GM21619 (cell line): ENCODE measurements around the gene DOK1.
A peak's percentile ranks its signal among the peaks of the same experiment; 100 is the strongest.

ENCODE experiments used
- ATAC-seq: cut with Tn5 transposase; IDR thresholded peaks from one replicate; pipeline ENCODE4 v1.9.1; 2021; ENCODE audit not compliant: unreplicated experiment

The DOK1 gene

GRCh38 chr2:74525717-74526648, 28.5 kb upstream of the DOK1 start, which contains the start of gene DQX1:
Gene DQX1, minus strand, starts transcription at chr2:74526231. Its CDS starts 502 bp downstream, at chr2:74525729.
- ATAC-seq = no peak

- ATAC-seq = no peak
Measured at GRCh38 chr2:74526649-74527230, 27.8 kb upstream of the DOK1 start.

GRCh38 chr2:74527741-74528140, 26.8 kb upstream of the DOK1 start:
- no peak for ATAC-seq

DNA sequence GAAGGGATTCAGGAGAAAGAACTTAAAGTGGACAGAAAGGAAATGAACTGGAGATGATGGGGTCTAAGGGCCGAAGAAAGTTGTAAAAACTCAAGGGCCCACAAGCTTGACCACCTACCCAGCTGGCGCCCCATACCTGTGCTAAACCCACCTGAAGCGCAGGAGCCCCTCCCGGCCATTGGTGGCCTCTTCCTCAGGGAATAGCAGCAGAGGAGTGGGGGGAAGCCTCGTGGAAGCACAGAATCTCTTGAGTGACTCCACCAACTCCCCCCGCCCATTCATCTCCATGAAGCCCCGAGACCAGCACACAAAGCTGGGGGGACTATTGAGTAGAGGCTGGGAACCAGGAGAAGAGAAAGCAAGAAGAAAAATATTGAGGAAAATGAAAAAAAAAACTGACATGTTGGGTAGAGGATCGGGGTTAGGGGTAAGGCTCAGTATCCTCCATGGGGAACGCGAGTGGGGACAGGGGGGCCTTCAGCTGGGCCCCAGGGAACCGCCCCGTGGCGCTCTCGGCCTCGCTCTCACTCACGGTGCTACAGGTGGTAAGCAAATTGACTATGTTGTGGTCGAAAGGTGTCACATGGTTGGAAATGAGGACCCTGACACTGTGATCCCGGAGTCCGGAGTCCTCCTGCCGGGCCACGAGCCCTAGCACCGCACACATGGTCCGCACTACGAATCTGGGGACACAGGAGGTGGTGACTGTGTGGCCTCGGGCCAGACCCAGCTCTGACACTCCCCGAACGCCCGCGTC, 25.7 kb upstream of the DOK1 start:
- peak; percentile 2 for ATAC-seq

- ATAC-seq = peak; percentile 73
Measured at GRCh38 chr2:74529357-74530238, 24.9 kb upstream of the DOK1 start, which contains the start of the genes AUP1 and HTRA2. Gene AUP1, minus strand, starts transcription at chr2:74529706. Its CDS starts 77 bp downstream, at chr2:74529629. Gene HTRA2, plus strand, starts transcription at chr2:74529933. Its CDS starts 74 bp downstream, at chr2:74530007.

DNA sequence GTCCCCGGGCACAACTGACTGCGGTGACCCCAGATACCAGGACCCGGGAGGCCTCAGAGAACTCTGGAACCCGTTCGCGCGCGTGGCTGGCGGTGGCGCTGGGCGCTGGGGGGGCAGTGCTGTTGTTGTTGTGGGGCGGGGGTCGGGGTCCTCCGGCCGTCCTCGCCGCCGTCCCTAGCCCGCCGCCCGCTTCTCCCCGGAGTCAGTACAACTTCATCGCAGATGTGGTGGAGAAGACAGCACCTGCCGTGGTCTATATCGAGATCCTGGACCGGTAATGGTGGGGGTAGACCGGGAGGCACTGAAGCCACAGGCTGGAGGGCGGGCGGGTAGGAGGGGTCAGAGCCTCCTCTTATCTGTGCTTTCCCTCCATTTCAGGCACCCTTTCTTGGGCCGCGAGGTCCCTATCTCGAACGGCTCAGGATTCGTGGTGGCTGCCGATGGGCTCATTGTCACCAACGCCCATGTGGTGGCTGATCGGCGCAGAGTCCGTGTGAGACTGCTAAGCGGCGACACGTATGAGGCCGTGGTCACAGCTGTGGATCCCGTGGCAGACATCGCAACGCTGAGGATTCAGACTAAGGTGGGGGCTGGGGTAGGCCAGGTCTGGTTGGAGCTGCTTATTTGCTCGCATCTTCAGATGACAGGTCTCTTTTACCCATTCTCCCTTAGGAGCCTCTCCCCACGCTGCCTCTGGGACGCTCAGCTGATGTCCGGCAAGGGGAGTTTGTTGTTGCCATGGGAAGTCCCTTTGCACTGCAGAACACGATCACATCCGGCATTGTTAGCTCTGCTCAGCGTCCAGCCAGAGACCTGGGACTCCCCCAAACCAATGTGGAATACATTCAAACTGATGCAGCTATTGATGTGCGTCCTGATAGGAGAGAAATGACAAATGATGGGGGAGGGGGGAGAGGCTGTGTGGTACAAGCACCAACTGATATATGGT, 24.0 kb upstream of the DOK1 start:
- ATAC-seq = peak; percentile 37

- no peak for ATAC-seq
Measured at GRCh38 chr2:74531666-74532065, 22.9 kb upstream of the DOK1 start.

GRCh38 chr2:74532222-74532621, 22.3 kb upstream of the DOK1 start:
- no peak for ATAC-seq

GRCh38 chr2:74533464-74533863, 21.1 kb upstream of the DOK1 start:
- ATAC-seq = no peak

GRCh38 chr2:74534411-74534810, 20.1 kb upstream of the DOK1 start:
- ATAC-seq = no peak

DNA sequence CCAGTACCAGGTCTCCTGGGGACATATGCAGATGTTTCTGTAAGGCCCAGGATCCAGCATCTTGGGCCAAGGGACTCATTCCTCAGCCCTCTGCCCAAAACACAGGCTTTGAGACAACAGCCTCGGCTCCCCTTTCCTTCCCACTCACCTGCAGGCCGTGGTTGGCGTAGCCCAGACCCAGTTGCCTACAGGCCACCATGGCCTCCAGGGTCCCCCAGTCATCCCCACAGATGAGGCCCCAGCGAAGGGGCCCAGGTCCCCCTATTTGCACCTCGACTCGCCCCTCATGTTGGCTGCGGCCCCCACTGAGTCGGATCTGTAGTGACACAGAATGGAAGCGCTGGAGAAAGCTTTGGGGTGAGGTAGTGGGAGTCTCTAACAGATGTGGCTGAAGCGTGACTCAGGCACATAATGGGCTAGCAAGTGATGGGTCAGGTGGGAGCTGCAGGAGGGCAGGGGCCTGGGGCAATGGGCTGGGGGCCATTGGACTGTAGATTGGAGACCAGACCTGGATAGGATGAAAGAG, 19.0 kb upstream of the DOK1 start:
- ATAC-seq = no peak

DNA sequence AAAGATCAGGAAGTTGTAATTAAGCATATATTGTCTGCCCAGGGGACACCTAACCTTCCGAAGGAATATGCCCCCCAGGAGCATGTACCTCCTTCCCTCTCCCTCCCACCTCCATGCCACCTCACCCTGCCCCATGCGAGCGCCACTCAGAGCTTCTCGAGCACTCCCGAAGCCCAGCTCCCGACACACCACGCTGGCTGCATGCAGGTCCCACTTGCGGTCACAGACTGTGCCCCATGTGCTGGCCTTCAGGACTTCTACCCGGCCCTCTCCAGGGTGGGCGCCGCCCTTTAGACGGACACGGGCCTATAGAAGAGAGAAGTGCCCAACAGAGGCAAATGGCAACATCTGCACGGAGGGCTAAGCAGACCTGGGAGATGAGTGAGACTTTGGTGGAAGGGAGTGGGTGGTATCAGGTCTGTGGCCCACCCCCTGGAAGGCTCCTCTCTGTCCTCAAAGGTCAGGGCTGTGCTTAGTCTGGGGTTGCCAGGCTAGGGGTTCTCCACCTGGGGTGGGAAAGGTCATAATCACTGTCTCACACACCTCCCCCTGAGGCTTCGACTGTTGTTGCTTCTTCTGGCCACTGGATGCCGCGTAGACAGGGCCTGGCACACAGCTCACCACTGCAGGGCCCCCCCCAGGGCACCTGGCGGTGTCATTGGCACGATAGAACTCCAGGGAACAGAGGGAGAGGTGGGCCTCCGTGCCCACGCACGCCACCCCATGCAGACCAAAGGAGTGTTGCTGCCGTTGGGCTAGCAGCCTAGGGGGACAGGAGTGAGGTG, 18.2 kb upstream of the DOK1 start:
- no peak for ATAC-seq

GRCh38 chr2:74537140-74537539, 17.4 kb upstream of the DOK1 start:
- ATAC-seq = no peak

- no peak for ATAC-seq
Measured at GRCh38 chr2:74538881-74539339, 15.6 kb upstream of the DOK1 start.

DNA sequence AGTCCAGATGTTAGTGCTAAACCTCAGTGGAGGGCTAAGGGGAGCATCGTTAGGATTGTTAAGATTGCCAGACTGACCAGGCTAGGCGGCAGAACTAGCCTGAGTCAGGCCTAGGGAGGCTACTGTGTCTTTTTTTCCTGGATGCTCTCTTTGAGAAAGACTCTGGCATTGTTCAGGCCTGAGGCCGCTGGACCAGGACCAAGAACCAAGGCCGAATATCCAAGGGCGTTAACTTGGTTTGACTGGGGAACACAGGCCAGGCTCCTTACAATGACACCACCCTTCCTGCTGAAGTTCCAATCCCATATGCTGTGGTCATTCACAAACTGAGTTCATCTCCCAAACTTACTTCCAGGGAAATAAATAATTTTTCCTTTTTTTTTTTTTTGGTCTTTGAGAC, 14.2 kb upstream of the DOK1 start:
- ATAC-seq = no peak

- no peak for ATAC-seq
Measured at GRCh38 chr2:74542978-74543377, 11.5 kb upstream of the DOK1 start.

- ATAC-seq = no peak
Measured at GRCh38 chr2:74544634-74545033, 9.9 kb upstream of the DOK1 start.

GRCh38 chr2:74546004-74546403, 8.5 kb upstream of the DOK1 start:
- no peak for ATAC-seq
